H1 (cell line): Measurements from ENCODE around the gene MTCH1. TPM values are rescaled to one million over a fixed set of nuclear protein-coding genes. Genes with fewer than 3 reads are reported as not detected.

Source experiments
- CBX5 ChIP-seq: fragments of 300-800, 300-1000 bp; sonication (generic); IDR thresholded peaks from 2 replicates; pipeline ENCODE4 v1.7.1; 2016; ENCODE audit warnings: antibody characterized with exemption, low read length, low read depth
- CEBPB ChIP-seq: IDR thresholded peaks from 2 replicates; pipeline ENCODE4 v1.6.1; 2012; ENCODE audit warnings: low read depth, low read length
- CHD7 ChIP-seq: fragments of 300-600 bp; sonication (generic); IDR thresholded peaks from 2 replicates; pipeline ENCODE4 v1.7.1; 2012; ENCODE audit warnings: low read length, moderate library complexity, mild to moderate bottlenecking, inconsistent platforms; ENCODE audit not compliant: insufficient replicate concordance
- POLR2AphosphoS5 ChIP-seq: IDR thresholded peaks from 2 replicates; pipeline ENCODE4 v1.6.1; 2011; ENCODE audit warnings: low read depth, low read length
- RAD21 ChIP-seq, 2 experiments: IDR thresholded peaks in 1 of 2; conservative IDR thresholded peaks in 1 of 2; 2 replicates each; pipeline ENCODE4 v1.6.1; 2011; ENCODE audit warnings: low read depth in 2 of 2, low read length in 2 of 2, improper control_type of control experiment in 1 of 2, inconsistent platforms in 1 of 2, mild to moderate bottlenecking in 1 of 2, moderate library complexity in 1 of 2
- TAF1 ChIP-seq: IDR thresholded peaks from 2 replicates; pipeline ENCODE4 v1.6.1; 2011; ENCODE audit warnings: mild to moderate bottlenecking, low read depth, low read length
- TCF12 ChIP-seq: IDR thresholded peaks from 2 replicates; pipeline ENCODE4 v1.6.1; 2011; ENCODE audit warnings: low read depth, mild to moderate bottlenecking, low read length
- polyA plus RNA-seq, 7 experiments: library from polyadenylated mRNA; depleted of rRNA in 3 of 7; stranded (reverse) in 5 of 7; unstranded in 2 of 7; fragments of >200 nt in 5 of 7; fragments of 200-250 nt in 2 of 7; gene quantifications; 1 replicate in 5 of 7; 2 replicates in 1 of 7; 4 replicates in 1 of 7; pipeline versions ENCODE4 v1.2.1 to v1.2.3, GENCODE V29; 2011 to 2013; ENCODE audit warnings: missing spikeins in 2 of 7, mixed read lengths in 2 of 7
- total RNA-seq: library from RNA; stranded (reverse); fragmentation: NEBNext Ultra II Directional; extraction: Animal tissue kit (Norgen Biotek cat#: 25700); gene quantifications from 2 replicates; pipeline ENCODE4 v1.2.1, GENCODE V29; 2021

Gene MTCH1
- total and polyA plus RNA-seq, 2 of the 8 experiments (the other 6 are each of a cell fraction or from before 2014, with no cell fraction given): 169 to 214 TPM

GRCh38 chr6:37027036-37027720, 41.2 kb upstream of the MTCH1 start (continued):
- TF ChIP-seq CHD7 (no peak), RAD21 (IDR thresholded peaks at IDR 0.05 in 1 of 2, conservative IDR thresholded peaks at IDR 0.05 in 1 of 2; ENCODE audit: low read depth in 2 of 2, low read length in 2 of 2) (no peak), CBX5 (no peak), CEBPB (no peak), TCF12 (no peak), POLR2AphosphoS5 (no peak), TAF1 (no peak)
- TF ChIP-seq, all 59 proteins: peak for 0
